ENCODE measurements around the gene PVALB.

GRCh38 chr22:36826262-36826661 is 9.4 kb upstream of the PVALB start:
- TF ChIP-seq CTCF (IDR thresholded peaks at IDR 0.05; ENCODE audit: borderline replicate concordance, extremely low read depth, low read length, poor library complexity, severe bottlenecking) (no peak), EZH2 (IDR thresholded peaks at IDR 0.05; ENCODE audit: borderline replicate concordance, low read depth, low read length, severe bottlenecking) (no peak)
